HG03342 (cell line): ENCODE measurements around the gene IL1R2.

Experiments
- ATAC-seq: cut with Tn5 transposase; IDR thresholded peaks from one replicate; pipeline ENCODE4 v1.9.1; 2021; ENCODE audit warnings: mild to moderate bottlenecking, moderate library complexity; ENCODE audit not compliant: unreplicated experiment

IL1R2 gene

DNA sequence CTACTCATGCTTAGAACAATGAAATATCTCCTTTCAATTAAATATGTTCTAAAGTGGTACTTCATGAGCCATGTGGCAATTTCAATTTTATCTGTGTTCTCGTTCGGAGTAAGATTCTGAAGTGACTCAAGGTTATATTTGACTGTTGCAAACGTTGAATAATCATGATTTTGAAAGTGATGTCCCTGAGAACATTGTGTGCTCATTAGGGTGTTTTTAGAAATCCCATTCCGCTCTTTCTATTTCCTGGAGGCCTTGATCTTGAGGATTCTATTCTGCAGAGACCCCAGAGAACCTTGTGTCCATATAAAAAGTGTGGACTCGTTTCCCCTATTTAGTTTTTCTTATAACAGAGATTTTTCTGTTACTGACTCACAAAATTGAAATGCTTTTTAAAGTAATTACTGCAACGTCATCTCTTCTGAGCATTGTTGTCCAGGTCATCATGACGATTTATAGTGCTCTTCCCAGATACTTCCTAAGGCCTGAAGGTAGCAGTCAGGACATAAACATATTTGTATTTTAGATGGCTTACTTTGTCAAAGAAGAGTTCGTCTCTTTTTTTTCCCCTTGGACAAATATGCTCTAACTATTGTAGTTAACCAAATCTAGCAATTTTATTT is 27.2 kb downstream of the IL1R2 start:
- no peak for ATAC-seq

DNA sequence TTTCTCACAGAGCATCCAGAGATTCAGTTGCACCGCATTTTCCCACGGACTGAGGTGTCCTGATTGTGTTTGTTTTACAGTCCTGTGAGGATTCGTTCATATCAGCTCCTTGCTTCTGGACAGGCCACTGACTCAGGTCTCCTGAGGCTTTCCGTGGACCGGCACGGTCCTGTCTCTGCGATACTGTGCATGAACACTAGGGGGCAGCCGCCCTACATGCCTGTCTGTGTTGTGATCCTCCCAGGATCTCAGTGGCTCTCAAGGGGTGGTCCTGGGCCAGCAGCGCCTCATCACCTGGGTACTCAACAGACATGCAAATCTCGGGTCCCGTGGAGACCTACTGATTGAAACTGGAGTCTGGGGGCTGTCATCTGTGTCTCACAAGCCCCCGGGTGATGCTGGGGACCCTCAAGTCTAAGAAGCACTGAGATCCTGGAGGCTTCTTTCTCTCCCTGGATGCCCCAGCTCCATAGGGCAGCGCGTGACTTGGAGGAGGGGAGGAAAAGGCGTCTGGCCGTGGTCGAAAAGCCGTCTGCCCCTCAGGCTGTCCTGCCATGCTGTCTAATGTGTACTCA is 28.9 kb downstream of the IL1R2 start:
- peak; percentile 48 for ATAC-seq

DNA sequence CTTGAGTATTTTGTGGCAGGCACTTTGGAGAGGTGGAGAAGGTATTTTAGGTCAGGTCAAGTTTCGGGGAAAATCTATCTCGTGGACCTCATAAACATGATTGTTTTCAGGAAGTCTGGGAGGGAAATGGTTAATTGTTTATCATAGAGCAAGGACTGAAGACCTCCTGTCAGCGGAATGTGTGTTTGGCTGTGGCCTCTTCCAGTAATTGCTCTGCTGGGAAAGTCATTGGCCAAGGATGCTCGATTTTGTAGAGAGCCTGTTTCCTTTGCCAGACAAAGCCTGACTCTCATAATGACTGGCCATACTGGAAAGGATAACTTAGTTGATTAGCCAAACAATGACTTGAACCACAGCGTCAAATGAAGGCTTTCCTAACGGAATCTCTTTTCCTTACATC is 30.0 kb downstream of the IL1R2 start:
- no peak for ATAC-seq

DNA sequence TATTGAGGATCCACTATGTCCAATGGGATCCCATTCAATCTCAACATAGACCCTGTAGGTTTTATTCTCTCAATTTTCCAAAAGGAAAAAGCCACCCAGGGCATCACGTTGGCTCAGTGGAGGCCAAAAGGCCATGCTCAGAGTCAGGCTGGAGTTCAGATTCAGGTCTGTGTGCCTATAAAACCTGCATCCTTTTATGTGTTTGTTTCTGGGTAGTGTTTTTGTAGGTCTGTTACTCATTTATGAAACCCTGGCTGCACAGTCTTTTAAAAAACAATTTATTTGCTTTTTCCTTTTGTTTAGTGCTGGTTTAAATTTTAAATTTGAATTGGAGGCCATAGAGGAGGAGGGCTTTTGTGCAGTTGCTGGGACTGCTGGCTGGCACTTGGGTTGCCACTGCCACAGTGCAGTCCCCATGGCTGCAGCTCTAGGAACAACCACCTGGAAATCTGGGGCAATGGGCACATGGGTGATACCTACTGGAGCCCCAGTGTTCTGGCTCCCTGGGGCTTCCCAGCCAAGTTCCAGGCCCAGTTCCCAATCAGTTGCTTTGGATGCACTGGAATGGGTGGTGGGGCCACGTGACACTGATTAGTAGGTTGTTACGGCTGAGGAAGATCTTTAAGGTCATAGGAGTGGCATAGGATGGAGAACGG is 31.3 kb downstream of the IL1R2 start:
- ATAC-seq, result no peak

DNA sequence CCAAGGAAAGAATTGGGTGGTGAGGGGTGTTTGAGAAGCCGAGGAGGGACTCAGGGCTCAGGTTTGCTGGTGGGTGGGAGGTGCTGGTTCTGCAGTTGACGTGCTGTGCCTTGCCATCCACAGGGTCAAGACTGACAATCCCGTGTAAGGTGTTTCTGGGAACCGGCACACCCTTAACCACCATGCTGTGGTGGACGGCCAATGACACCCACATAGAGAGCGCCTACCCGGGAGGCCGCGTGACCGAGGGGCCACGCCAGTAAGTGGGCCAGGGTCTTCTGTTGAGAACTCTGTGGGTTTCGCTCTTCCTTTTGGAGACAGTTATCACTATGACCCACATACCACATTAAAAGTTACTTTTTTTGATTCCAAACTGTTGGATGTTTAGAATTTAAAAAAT is 32.6 kb downstream of the IL1R2 start:
- ATAC-seq, result no peak

DNA sequence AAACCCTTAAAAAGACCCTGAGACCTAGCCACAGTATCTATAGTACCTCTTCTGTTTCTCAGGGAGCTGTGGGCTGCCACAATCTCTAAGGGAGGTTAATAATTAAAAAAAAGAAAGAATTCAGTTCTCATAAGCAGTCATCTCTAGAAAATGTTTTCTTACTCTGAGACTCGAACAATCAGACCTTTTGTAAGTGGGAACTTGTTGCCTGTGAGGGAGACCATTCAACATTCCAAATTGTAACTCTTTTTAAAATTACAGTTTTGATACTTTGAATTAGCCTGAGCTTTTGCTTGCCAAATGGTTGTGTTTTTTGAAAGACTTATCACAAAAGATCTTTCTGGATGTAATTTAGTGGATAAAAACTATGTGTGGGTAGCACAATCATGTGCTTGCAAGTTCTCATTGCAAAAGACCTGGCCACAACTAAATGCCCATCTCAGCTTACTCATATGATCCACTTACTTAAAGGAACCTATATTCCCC is 33.3 kb downstream of the IL1R2 start:
- peak; percentile 71 for ATAC-seq

DNA sequence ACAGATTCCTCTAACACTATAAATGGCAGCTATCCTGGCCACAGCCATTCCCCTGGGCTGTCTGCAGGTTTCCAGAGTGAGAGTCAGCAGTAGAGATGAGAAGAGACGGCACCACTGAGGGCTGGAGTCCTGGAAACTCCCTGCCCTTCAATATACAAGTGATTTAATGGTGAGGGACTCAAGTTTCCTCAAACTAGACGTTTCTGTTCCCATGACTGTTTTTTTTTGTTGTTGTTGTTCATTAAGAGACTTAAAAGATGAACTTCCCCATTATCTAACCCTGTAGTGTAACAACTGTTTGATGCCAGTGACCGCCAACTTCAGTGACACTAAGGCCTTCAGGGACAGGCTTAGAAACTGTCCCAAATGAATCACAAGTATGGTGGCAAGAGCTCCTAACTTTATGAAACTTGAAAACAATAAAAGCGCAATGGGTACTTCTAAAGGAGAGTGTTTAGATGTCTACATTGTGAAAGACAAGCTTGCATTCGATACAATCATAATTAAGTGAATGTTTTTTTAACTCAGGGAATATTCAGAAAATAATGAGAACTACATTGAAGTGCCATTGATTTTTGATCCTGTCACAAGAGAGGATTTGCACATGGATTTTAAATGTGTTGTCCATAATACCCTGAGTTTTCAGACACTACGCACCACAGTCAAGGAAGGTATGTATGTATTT is 34.0 kb downstream of the IL1R2 start:
- peak; percentile 51 for ATAC-seq

DNA sequence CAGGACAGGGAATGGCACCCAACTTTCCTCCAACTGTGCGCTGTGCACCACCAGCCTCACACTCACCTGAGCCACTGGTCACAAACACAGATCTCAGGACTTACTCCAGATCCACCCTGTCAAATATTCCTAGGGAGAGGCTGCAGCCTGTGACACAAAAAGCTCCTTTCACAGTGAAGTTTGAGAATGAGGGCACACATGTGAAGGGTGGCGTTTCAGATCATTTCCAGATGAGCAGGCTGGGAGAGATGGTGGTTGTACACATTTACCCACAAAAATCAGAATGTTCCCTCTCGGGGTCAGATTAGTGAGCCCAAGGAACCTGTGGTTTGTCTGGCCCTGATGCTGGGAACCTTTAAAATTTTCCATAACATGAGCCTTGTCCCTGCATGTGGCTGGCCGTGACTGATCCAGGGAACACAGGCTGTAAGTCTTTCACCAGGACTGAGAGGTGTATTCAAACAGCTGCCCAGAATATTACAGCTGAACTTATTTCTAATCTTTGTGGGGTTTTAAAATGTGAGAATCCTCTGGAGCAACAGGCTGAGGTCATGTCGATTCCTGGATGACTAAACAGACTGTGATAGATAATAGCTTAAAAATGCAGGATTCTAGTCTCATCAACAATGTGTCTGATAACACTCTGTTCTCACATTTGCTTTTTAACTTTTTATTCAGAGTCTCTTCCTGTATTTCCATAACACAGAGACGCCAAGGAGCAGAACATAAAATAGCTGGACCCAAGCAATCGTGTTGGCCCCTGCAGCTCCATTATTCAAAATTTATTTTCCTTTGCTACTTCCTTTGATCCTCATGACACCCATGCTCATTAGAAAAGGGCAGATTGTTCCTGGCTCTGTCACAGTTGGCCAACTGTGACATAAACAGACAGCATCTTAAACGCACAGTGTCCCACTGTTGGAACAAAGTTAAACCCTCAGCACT is 35.5 kb downstream of the IL1R2 start:
- ATAC-seq, result no peak

DNA sequence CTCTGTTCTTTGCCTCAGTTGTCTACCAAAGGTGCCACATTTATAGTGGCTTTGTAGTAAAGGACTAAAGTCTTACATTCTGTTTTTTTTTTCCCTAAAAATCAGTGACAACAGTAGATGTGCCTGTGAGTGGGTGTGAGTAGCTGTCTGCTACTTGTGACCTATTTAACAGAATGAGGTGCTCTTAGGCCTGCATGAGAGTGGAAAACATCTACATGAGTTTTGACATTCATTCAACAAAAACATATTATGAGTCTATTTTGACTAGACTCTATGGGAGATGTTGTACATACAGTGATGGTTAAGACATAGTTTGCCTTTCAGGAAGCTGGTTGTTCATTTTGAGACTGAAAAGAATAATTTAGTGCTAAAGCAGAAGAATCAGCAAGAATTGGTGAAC is 36.7 kb downstream of the IL1R2 start:
- ATAC-seq, result no peak

DNA sequence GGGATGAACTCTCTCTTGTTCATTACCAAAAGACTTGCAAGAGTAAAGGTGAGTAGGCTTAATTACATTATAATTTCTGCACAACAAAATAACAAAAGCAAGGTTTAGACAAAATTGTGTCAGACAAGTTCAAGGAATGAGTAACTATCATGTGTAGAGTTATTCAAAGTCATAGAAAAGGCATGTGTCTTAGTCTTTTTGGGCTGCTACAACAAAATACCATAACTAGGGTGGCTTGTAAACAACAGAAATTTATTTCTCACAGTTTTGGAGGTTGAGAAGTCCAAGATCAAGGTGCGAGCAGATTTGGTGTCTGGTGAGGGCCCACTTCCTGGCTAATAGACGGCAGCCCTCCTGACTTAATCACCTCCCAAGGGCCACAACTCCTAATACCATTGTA is 37.6 kb downstream of the IL1R2 start:
- no peak for ATAC-seq

DNA sequence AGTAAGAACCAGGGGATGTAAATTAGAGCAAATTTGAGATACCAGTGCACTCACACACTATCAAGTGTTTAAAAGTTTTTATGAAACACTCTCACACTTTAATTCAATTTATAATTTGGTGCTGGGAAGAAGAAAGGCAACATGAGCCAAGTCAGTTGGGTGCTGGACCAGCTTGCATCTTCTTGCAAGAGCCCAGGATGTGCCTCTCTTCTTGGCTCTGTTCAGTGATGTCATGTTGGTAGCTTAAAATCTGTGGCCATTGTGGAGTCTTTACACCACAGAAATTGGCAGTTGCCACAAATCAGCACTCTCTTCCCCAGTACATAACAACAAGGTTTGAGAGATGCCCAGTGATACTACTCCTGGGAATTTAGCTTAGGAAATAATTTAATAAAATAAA is 38.2 kb downstream of the IL1R2 start:
- no peak for ATAC-seq

DNA sequence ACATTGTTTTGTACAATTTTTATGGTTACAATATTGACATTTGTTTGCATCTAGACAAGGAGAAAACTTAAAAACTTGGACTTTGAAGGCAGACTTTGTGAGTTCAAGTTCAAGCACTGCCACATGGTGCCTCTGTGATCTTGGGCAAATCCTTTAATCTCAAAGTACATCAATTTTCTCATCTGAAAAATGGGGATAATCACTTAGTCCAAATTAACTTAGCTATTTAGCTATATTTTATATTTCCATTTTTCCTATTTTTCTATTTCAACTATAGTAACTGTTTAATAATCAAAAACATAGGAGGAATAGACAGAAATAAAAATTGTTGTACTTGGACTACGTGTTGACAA is 38.7 kb downstream of the IL1R2 start:
- ATAC-seq, result no peak

DNA sequence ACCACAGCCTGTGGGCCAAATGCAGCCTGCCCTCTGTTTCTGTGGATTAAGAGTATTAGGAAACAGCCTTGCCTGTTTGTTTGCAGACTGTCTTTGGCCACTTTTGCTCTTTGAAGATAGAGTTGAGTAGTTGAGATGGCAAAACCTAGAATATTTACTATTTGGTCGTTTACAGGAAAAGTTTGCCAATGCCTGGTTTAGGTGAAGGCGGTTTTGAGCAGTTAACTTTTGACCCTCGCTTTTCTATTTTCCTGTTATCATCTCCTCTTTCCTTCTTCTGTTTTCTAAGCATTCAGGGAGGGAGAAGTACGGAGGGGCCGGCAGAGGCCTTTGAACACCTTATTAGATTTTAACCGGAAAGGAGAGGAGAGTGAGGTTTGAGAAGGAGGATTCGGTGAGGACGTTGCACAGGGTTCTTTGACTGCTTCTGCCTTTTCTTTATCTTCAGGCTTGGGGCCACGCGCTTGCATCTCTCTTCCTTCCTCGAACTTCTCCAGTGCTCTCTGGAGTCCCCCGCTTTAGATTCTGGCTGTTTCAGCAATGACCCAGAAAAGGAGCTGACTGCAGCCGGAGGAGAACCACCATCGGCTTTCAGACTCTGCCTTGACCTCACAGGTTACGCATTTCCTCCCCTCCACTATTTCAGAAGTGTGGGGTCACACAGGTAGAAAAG is 39.2 kb downstream of the IL1R2 start:
- no peak for ATAC-seq

DNA sequence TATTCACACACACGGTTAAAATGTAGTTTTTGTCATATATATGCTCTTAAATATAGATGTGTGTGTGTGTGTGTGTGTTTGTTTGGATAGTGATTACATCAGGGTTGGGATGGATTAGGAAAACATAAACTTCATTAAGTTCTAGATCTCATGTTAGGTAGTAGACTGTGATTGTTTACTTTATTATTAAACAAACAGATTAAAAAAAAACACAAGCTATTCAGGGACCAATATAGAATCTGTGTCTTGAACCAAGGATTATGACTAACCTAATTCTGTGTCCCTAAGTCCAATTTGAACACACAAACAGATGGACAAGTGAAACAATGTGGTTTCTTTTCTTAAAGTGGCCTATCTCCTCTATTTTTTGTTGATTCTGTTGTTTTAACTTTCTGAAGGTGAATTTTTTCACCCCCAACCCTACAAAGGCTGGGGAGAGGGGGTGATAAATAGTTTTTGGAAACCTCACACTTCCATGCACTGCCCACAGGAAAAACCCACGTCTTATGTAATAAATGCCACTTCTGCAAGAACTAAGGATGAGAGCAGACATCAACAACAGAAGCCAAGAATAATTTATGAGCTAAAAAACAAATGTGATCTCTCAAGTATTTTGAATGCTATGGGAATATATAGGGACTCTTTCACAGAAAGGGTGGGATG is 40.7 kb downstream of the IL1R2 start:
- ATAC-seq, result no peak

DNA sequence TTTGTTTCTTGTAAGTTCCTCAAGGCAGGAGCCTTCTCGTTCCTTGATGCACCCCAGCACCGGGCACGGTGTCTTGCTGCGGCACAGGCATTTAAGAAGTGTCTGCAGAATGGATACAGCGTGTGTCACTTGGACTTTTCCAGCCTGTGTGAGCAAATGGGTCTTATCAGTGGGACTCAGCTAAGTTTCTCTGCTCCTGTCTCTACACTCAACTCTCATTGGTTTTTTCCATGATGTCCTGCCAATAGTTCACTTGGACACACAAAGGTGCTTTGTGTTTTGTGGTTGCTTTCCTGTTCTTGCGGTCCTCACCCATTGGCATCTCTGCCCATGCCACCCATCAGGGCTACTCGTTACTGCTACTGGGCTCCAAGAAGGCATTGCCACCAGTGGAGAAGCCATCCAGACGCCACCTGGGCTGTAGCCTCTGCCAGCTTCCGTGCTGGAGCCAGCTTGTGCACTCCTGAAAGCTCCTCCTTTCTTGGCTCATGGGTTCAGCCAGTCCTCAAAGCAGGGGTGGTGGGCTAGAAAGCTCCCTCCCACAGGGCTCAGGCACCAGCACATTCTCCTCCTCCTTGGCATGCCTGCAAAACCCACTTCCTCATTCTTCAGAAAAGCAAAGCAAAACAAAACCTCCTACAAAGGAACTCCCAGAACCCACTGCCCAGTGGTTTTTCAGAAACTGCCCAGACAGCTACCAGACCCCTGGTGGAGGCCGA is 41.4 kb downstream of the IL1R2 start:
- ATAC-seq, result peak; percentile 81

DNA sequence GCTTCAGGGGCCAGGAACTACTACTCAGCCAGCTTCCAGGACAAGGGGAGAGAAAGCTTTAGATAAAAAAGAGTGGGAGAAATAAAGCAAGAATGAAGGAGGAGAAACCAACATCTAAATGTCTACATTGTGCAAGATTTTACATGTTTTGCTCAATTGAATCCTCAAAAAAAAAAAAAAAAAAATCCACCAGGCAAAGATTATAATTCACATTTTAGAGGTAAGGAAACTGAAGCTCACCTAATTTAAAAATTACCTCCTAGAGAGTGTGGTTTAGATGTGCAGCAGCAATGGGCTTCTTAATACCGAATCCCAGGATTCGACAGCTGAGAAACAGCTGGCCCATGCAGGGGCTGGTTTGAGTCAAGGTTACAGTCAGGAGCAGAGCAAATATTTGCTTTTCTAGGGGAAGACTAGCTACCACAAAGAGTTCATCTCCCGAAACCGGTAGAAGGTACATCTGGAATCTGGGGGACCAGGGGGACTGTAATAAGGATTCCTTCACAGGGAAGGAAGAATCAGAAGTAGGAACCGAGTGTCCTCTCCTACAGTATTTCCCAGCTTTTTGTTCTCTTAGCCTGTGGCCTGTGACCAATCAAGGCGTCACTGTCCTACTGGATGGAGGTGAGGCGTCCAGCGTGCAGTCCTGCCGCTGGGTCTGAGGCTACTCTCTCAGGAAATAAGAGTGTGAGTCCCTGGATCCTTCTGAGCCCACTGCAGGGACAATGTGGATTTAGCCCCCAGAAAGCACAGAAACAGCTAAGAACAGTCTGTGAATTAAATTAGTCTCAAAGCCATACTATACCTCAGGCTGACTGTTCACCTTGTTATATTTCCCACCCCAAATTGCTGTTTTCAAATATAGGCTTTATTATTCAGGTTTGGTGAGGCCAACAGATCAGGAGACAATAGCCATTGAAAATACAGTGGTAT is 42.3 kb downstream of the IL1R2 start:
- ATAC-seq, result no peak

DNA sequence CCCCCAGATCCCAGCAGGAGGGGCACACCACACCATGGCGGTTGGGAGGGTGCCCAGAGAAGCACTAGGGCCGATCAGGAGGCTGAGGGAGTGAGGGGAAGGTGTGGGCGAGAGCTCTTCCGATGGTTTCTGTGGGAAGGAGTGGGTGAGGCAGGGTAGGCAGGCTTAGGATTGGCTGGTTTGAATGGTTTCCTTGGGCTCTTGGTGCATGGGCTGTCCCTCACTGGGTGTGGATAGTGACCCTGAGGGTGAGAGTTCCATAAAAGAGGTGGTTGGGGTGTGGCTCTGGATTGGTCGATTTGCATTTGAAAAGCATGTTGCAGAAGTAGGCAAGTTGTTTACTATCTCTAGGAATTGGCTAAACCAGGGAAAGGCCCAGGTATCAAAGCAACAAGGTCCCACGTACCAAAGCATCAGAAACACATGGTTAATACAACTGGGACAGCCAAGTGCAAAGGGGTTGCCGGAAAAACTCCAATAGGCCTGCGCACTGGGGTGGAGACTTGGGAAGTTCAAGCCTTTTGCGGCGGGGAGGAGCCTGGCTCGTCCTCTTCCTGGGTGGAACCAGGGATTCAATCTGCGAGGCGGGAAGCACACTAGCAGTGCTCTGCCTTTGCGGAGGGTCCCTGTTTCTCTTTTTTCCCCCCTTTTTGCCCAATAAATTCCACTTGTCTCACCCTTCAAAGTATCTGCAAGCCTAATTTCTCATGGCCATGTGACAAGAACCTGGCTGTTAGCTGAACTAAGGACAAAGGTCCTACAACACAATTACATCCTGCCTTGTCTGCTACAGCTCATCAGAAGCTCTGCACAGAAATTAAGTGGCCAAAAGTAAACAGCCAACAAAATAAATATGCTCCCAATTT is 43.2 kb downstream of the IL1R2 start:
- no peak for ATAC-seq
